Spleen (tissue), 7 donors: ENCODE measurements around the gene RAD9A.

Experiments used
- CTCF ChIP-seq, 11 experiments: fragments of 200-600 bp in 7 of 11; fragments of 450-650 bp in 4 of 11; sonication (generic) in 4 of 11; IDR thresholded peaks in 8 of 11; conservative IDR thresholded peaks in 3 of 11; 1 replicate in 7 of 11; 2 replicates in 4 of 11; pipeline versions ENCODE4 v1.4.0 to v1.8.0; 2016 to 2021; ENCODE audit warnings: antibody characterized with exemption in 11 of 11, inconsistent platforms in 4 of 11, mild to moderate bottlenecking in 1 of 11
- POLR2A ChIP-seq, 3 donors: fragments of 450-650 bp; IDR thresholded peaks; one replicate each; pipeline ENCODE4 v1.5.1; 2017; ENCODE audit warnings: antibody characterized with exemption in 3 of 3, mild to moderate bottlenecking in 1 of 3
- POLR2AphosphoS5 ChIP-seq, 3 donors: sonication (generic); formaldehyde crosslinking; IDR thresholded peaks; one replicate each; pipeline ENCODE4 v1.5.1; 2017; ENCODE audit warnings: antibody characterized with exemption in 3 of 3
- donor health status: DM: no; HTN: no; CAD: no; lungs with moderate emphysema.
- donor health status: DM: no; HTN: no; CAD: no.
- donor health status: DM: no; HTN: no; CAD: no.

- TF ChIP-seq POLR2A (IDR thresholded peaks at IDR 0.05) (no peak), CTCF (IDR thresholded peaks at IDR 0.05 in 8 of 11, conservative IDR thresholded peaks at IDR 0.05 in 3 of 11) (no peak), POLR2AphosphoS5 (IDR thresholded peaks at IDR 0.05) (no peak)
Observed at GRCh38 chr11:67376873-67377808, 14.6 kb upstream of the RAD9A start.
